Colonic mucosa (tissue), 4 donors: ENCODE measurements around the gene PRKAG2. TPM values are rescaled to one million over a fixed set of nuclear protein-coding genes. Genes with fewer than 3 reads are reported as not detected.

Source experiments
- DNase-seq: peaks from one replicate; pipeline ENCODE4 v3.0.0-alpha.2; 2020
- H3K27ac ChIP-seq: fragments of 200-600 bp; one replicate; pipeline ENCODE4 v1.8.0; 2021
- H3K27me3 ChIP-seq: fragments of 200-600 bp; one replicate; pipeline ENCODE4 v1.8.0; 2021
- H3K36me3 ChIP-seq: fragments of 200-600 bp; one replicate; pipeline ENCODE4 v1.8.0; 2021
- H3K4me1 ChIP-seq: fragments of 200-600 bp; one replicate; pipeline ENCODE4 v1.8.0; 2021; ENCODE audit warnings: mild to moderate bottlenecking
- H3K4me3 ChIP-seq: fragments of 200-600 bp; one replicate; pipeline ENCODE4 v1.8.0; 2021
- H3K9ac ChIP-seq, 2 donors: one replicate each; pipeline ENCODE4 v1.7.0; 2013; ENCODE audit warnings: control low read depth in 2 of 2, low read depth in 2 of 2, low read length in 2 of 2
- H3K9me3 ChIP-seq: fragments of 200-600 bp; one replicate; pipeline ENCODE4 v1.8.0; 2021
- CTCF ChIP-seq: fragments of 200-600 bp; IDR thresholded peaks from one replicate; pipeline ENCODE4 v1.8.0; 2022; ENCODE audit warnings: antibody characterized with exemption, mild to moderate bottlenecking
- intact Hi-C: fragments of 100-400 bp; cut with DNase I; formaldehyde crosslinking; loops from one replicate; pipeline ENCODE4 v1.14.1; 2022
- total RNA-seq, 2 donors: library from RNA; stranded (reverse); fragmentation: NEBNext Ultra II Directional in 1 of 2; extraction: Animal tissue kit (Norgen Biotek cat#: 25700) in 1 of 2; gene quantifications; one replicate each; pipeline ENCODE4 v1.2.1, GENCODE V29; 2021
- donor health status: healthy.
- donor health status: DM: no; HTN: no; CAD: no.
- donor health status: DM: no; HTN: no; CAD: no.

Gene PRKAG2
- total RNA-seq, 2 donors from 2014 or later = 36.3 to 42.0 TPM

GRCh38 chr7:151647874-151648273 is 229.0 kb downstream of the PRKAG2 start:
- no peak for TF ChIP-seq CTCF
- intact Hi-C loops = no loop called here
- no peaks in the 10 kb centered on the region for H3K27me3 ChIP-seq
- H3K9me3 ChIP-seq = no peaks in the 10 kb centered on the region
- H3K36me3 ChIP-seq = no peaks in the 10 kb centered on the region
- H3K4me1 ChIP-seq = no peaks in the 10 kb centered on the region
- DNase-seq = no peak
- no peak overlapping the region for H3K4me3 ChIP-seq
- no peak overlapping the region for H3K27ac ChIP-seq
- H3K9ac ChIP-seq = no peak overlapping the region

GRCh38 chr7:151647006-151647405 is 229.9 kb downstream of the PRKAG2 start:
- TF ChIP-seq CTCF = no peak
- Histone ChIP-seq H3K9ac (no peak overlapping the region), H3K27me3 (no peaks in the 10 kb centered on the region), H3K36me3 (no peaks in the 10 kb centered on the region), H3K4me3 (no peak overlapping the region), H3K4me1 (no peaks in the 10 kb centered on the region), H3K27ac (no peak overlapping the region), H3K9me3 (no peaks in the 10 kb centered on the region)
- intact Hi-C loops = no loop called here
- no peak for DNase-seq

- intact Hi-C loops = no loop called here
Measured at GRCh38 chr7:151645311-151645710, 231.6 kb downstream of the PRKAG2 start.

GRCh38 chr7:151644554-151644953 is 232.4 kb downstream of the PRKAG2 start:
- no peaks in the 10 kb centered on the region for H3K9me3 ChIP-seq
- no peak overlapping the region for H3K4me3 ChIP-seq
- no peaks in the 10 kb centered on the region for H3K4me1 ChIP-seq
- no peak overlapping the region for H3K27ac ChIP-seq
- no peaks in the 10 kb centered on the region for H3K36me3 ChIP-seq
- no peak overlapping the region for H3K9ac ChIP-seq
- intact Hi-C loops = no loop called here
- DNase-seq = no peak
- no peak for TF ChIP-seq CTCF
- H3K27me3 ChIP-seq = no peaks in the 10 kb centered on the region

More at GRCh38 chr7:151645311-151645710, 231.6 kb downstream of the PRKAG2 start:
- TF ChIP-seq CTCF = no peak
- Histone ChIP-seq H3K27me3 (no peaks in the 10 kb centered on the region), H3K9ac (no peak overlapping the region), H3K9me3 (no peaks in the 10 kb centered on the region), H3K4me1 (no peaks in the 10 kb centered on the region), H3K27ac (no peak overlapping the region), H3K4me3 (no peak overlapping the region), H3K36me3 (no peaks in the 10 kb centered on the region)
- DNase-seq = no peak

GRCh38 chr7:151642746-151643145 is 234.2 kb downstream of the PRKAG2 start:
- no peak overlapping the region for H3K27ac ChIP-seq
- no peak overlapping the region for H3K4me3 ChIP-seq
- no peak for TF ChIP-seq CTCF
- no peaks in the 10 kb centered on the region for H3K27me3 ChIP-seq
- intact Hi-C loops = no loop called here
- no peak overlapping the region for H3K9ac ChIP-seq
- no peaks in the 10 kb centered on the region for H3K36me3 ChIP-seq
- no peaks in the 10 kb centered on the region for H3K4me1 ChIP-seq
- no peaks in the 10 kb centered on the region for H3K9me3 ChIP-seq
- no peak for DNase-seq

- Histone ChIP-seq H3K36me3 (no peaks in the 10 kb centered on the region), H3K4me1 (no peaks in the 10 kb centered on the region), H3K9ac (no peak overlapping the region), H3K9me3 (no peaks in the 10 kb centered on the region), H3K27ac (no peak overlapping the region), H3K27me3 (no peaks in the 10 kb centered on the region), H3K4me3 (no peak overlapping the region)
- no peak for DNase-seq
- TF ChIP-seq CTCF = no peak
- intact Hi-C loops = no loop called here
Measured at GRCh38 chr7:151641587-151641986, 235.3 kb downstream of the PRKAG2 start.
